GM21381 (cell line): ENCODE results near the gene PCCA.
"Not testable (repeated sequence)": the region's sequence is repeated elsewhere in the genome, so short reads cannot be mapped to it uniquely, and the experiment has no call there.

Experiments
- ATAC-seq: cut with Tn5 transposase; IDR thresholded peaks from one replicate; pipeline ENCODE4 v1.9.1; 2021; ENCODE audit warnings: mild to moderate bottlenecking, moderate library complexity; ENCODE audit not compliant: unreplicated experiment

The PCCA gene

DNA sequence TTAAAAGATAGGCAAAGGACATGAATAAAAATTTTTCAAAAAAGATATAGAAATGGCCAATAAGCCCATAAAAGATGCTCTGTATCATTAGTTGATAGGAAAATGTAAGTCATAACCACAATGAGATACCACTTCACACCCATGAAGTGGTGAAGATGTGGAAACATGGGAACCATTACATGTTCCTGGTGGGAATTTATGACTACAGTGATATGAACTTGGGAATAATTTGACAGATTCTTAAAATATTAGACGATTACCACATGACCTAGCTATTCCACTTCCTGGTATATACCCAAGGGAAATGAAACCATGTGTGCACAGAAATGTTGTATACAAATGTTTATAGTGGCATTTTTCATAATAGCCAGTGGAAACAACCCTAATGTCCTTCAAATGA lies 267.5 kb downstream of the PCCA start:
- ATAC-seq, result no peak

DNA sequence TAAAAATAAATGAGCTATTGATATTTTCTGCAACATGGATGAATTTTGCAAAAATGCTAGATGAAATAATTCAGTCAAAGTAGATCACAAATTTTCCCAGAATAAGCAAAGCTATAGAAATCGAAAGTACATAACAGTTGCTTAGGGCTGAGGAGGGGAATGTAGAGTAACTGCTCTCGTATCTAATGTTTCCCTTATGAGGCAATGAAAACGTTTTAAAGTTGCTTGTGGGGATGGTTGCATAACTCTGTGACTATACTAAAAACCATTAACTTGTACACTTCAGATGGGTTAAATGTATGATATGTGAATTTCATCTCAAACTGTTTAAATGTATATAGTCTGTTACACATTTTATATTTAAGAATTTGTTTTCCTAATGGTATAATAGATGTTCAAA lies 268.0 kb downstream of the PCCA start:
- ATAC-seq, result no peak

DNA sequence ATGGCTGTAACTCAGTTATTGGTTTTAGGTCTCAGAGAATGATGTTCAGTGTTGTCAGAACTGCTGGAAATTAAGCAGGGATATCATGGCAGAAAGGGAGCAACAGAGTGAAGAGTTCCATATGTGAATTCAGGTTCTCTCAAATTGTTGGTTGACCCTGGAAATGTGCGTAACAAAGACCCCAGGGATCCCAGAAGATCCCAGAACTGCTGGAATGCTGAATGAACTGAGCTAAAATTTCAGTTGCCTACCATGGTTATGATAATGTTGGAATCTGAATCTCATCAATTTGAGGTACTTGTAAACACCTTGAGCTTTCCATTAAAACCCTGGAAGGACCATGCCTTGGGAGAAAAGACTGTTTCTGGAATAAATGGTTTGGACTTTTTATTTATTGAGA lies 268.9 kb downstream of the PCCA start:
- no peak for ATAC-seq

DNA sequence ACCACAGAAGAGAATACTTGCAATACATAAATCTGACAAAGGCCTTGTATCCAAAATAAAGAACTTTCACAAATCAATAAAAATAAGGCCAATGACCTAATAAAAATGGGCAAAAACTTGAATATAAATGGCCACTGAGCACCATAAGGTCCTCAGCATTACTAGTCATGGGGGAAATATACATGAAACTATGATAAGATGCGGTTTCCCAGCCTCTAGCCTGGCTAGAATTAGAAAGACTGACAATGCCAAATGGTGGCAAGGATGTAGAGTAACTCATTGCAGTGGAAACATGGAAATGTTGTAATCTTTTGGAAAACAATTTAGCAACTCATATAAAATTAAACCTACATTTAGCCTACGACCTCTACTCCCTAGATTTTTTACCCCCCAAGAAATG lies 272.6 kb downstream of the PCCA start:
- no peak for ATAC-seq

DNA sequence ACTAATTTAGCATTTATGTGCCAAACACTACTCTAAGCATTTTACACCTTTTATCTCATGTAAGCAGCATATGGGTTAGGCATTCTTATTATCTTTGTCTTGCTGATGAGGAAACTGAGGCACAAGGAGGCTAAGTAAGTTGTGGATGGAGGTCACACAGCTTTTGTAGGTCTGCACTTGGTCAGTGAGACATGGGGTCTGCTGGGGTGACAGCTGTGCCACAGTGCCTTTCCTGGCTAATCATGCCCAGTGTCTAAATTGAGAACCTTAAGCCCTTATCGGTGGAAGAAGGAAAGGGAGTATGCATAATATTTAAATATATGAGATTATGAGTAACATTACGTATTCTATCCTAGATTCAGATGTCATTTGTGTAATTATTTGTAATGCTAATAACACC lies 273.5 kb downstream of the PCCA start:
- no peak for ATAC-seq

DNA sequence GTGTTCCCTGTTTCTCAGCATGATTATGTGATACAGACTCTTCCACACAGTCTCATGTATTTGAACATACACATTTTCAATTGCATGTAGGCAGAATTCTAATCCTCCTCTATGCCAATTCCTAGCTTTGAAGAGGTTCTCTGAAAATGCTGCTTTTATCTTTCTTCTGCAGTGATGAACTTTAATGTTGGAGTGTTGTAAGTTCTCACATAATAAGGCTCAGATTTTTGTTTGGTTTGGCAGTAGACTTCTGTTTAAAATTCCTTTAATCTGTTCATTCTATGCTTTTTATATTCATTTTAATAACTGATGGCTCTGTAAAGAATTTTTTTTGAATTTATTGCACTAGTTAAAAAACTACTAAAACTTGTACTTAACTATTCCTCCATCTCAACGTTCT lies 273.9 kb downstream of the PCCA start:
- ATAC-seq, result no peak

DNA sequence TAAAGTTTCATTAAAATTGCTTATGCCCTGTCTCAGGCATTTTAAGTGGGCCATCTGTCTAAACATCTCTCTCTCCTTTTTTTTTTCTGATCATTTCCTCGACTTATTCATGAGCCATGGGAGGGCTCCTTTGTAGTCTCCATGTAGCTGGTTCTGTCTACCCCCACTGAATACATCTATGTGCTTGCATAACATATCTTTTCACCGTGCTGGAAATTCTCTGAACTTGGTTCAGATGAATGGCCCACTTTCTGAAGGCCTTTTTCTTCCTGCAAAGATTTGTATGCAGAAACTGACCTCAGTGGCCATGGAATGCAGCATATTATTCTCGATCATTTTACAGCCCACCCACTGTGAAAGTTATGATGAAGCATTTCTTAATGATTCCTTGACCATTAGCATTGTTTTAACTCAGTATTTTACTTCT lies 274.4 kb downstream of the PCCA start:
- ATAC-seq, result no peak

DNA sequence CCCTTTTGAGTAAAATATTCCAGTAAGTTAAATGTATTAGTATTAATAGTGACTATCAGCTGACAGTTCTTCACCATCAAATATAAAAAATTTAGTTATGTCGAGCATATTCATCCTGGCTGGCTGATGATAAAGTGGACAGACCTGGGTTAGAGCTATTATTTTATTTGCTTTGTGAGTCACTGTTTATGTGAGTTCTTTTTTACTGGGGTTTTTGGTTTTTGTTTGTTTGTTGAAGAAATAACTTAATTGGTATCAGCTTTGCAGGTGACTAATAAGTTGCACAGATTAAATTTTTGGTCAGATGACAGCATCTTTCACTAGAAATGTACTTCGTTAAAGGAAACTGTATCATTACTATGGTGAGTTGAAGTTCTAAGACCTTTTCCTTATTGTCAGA lies 275.0 kb downstream of the PCCA start:
- no peak for ATAC-seq

DNA sequence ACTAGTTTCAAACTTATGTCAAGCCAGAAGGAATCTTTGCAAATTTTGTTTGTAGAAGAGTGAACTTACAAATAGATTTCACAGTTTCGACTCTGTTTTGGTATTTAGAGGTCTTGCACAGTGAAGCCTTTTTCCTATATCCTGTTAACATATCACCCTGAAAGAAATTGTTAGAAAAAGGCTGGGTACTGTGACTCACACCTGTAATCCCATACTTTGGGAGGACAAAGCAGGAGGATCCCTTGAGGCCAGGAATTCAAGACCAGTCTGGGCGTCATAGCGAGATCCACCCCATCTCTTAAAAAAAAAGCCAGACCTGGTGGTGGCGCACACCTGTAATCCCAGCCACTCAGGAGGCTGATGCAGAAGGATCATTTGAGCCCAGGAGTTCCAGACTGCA lies 275.7 kb downstream of the PCCA start:
- no peak for ATAC-seq

DNA sequence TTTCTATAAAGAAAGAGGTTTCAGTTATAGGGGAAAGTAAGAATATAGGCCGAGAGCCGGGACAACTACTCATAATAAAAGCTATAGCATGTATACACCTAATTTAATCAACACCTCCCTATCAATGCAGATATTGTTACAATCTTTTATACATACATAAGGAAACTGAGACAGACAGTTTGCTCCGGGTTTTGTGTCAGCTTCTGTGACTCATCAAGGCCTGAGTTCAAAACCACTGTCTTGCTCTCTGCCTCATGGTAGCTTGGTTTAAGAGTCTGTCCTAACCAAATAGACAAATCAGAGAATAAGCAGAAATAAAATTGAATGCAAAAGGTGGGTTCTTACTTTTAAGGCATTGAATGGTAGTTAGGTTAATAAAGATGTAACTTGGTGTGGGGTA lies 276.8 kb downstream of the PCCA start:
- ATAC-seq, result no peak

DNA sequence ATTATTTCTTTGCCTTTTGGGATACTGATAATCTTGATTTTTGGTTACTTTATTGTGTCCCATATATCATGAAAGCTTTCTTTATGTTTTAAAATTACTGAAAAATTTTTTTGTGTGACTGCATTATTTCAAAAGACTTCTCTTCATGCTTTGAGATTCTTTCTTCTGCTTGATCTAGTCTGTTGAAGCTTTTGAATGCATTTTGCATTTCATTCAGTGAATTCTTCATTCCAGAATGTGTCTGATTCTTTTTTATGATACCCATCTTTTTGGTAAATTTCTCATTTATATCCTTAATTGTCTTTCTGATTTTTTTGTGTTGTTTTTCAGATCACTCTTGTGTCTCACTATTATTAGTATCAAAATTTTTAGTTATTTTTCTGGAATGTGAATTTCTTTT lies 289.6 kb downstream of the PCCA start:
- ATAC-seq, result no peak

DNA sequence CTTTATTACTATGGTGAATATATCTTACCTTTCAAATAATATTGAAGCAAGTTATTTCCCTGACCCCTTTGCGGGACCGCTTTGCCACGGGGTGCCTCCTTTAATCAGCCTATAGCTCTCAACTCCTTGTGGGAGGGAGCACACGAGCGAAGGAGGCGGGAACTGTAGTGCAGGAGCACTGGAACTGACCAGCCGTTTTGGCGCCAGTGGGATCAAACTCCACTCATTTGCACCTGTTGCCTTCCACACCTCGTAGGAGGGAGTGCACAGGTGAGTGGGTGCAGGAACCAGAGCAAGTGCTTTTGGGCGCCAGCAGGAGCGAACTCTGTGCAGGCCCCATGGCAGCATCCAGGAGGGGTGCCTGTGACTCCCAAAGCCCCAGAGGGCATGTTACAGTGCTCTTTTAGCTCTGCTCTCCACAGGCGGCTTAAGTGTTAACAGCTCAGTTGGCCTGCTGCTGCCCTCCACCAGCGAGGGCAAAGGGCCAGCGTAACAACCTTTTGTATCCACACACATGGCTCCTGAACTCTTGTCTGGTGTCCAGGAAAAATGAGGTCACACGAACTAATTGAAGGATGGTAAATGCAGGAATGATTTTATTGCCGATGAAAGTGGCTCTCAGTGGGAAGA lies 292.8 kb downstream of the PCCA start:
- no peak for ATAC-seq

DNA sequence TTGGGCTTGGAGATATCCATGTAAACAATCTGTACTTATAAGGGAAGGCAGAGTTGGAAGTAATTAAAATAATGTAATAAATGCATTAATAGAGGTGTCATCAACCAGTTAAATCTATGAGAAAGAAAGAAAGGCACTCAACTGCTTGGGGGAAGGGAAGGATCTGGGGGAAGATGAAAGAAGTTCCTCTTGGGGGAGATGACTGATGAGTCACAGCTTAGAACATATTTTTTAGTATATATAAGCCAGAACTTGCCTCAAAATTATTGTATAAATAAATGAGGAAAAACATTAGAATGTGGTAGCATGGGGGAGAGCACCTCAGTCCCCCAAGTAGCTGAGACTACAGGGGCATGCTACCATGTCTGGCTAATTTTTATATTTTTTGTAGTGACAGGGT lies 293.9 kb downstream of the PCCA start:
- ATAC-seq, result no peak

DNA sequence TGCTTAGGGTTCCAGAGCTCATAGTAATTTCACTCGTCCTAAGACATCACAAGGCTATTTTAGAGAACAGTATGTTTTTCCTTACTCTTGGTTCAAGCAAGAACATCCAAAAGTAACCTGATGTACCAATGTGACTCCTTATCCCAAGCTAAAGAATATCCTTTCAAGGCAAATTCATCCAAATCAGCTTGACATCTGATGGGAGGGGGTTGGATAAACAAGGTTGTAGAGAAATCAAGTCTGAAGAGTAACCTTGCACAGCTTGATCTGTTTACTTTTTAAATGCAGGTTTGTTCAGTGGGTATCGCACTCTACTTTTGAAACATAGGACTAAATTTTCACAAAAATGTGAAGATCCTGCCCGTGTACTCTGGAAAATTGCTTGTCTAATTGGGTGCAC lies 298.5 kb downstream of the PCCA start:
- no peak for ATAC-seq

DNA sequence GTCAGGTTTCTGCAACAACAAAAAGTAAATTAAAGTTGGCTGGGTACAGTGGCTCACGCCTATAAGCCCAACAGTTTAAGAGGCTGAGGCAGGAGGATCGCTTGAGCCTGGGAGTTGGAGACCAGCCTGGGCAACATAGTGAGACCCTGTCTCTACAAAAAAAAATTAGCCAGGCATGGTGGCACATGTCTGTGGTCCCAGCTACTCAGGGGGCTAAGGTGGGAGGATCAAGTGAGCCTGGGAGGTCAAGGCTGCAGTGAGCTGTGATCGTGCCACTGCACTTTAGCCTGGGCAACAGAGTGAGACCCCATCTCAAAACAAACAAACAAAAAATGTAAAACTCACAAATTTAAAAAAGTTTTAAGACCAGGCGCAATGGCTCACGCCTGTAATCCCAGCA lies 299.3 kb downstream of the PCCA start:
- ATAC-seq, result not testable (repeated sequence)

DNA sequence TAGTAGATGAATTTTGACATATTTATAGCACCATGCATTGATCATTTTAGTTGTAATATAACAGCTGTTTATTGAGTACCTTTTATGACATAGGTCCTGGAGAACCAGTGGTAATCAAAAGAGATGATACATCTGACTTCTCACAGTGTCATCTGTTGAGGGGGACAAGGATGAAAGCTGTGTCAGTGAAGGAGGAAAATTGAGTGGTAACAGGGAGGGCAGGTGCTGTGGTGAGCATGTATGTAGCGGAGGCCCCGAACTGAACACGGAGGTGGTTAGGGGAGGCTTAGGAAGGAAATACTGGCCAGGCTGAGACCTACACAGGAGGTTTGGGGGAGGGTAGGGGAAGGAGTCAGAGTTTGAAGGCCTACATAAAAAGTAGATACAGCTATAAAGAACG lies 300.0 kb downstream of the PCCA start:
- no peak for ATAC-seq

DNA sequence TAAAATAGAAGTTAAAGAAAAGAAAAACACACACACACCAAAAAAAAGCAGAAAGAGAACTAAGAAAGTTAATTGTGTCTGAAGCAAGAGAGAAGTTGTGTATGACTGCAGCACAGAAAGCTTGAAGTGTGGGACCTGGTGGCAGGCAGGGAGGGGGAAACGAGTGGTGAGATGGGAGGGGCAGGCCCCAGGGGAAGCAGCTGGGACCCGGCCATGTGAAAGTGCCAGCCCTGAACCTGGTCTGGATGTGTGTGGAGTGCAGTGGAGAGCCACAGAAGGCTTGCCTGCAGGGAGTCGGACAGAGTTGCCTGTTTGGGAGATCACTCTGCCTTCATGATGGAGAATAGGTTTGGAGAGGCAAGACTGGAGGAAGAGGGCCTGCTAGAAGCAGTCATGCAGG lies 300.7 kb downstream of the PCCA start:
- no peak for ATAC-seq

DNA sequence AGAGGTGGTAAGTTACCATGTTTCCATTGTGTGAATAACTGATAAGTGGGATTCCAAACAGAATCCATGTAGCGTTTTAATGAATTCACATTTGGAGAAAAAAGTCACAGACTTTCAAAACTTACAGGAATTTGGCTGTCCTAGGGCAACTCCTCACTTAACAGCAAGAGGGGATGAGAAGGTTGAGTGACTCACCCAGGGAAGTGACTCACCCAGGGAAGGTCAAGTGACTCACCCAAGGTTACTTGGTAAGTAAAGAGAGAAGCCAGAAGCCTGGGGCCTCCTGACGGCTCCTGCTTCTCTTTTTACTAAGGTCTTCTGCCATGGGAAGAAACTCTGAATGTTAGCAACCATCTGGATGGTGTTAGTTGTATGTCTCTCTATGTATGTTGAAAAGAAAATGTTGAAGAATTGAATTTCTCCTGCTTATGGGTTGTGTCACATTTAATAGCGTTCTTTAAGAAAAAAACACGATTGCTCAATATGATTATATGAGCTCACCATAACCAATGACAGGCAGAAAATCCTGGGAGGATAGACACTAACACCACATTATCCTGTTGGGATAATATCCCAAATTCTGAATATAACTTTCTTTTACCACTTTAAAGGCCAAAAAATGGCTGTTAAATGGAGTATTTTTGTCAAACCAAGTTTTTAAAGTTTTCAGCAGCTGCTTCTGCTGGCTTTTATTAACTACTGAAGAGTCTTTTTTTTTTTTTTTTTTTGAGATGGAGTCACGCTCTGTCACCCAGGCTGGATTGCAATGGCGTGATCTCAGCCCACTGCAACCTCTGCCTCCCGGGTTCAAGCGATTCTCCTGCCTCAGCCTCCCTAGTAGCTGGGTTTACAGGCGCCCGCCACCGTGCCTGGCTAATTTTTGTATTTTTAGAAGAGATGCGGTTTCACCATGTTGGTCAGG lies 304.1 kb downstream of the PCCA start:
- ATAC-seq, result peak; percentile 51

DNA sequence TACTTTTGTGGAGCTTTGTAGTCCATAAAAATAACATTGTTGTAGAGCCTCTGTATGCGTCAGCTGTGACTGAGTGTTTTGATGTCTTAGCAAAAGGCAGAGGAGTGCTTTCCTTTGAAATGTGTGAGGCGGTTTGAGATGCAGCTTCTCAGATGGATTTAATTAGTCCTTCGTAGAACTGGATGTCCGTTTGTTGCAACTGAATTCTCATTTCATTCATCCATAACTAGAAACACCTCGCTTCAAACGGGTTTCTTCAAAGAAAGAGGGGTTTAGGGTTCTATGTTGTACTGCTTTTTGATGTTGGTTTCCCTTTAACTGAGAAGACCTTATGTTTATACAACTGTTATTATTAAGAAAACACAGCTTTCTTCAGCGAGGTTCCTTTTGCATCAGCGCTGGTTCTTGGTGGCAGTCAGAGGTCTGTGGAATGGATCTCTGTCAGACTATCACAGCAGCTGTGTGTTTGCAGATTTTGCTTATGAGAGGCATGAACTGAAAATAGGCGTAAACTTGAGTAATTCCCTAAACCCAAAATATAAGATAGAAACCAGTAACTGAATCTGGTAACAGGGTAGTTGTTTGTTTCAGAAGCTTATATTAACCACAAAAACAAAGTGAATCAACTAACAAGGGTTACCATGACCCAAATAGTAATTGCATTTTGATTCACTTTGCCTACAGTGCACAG lies 305.3 kb downstream of the PCCA start:
- peak; percentile 88 for ATAC-seq

DNA sequence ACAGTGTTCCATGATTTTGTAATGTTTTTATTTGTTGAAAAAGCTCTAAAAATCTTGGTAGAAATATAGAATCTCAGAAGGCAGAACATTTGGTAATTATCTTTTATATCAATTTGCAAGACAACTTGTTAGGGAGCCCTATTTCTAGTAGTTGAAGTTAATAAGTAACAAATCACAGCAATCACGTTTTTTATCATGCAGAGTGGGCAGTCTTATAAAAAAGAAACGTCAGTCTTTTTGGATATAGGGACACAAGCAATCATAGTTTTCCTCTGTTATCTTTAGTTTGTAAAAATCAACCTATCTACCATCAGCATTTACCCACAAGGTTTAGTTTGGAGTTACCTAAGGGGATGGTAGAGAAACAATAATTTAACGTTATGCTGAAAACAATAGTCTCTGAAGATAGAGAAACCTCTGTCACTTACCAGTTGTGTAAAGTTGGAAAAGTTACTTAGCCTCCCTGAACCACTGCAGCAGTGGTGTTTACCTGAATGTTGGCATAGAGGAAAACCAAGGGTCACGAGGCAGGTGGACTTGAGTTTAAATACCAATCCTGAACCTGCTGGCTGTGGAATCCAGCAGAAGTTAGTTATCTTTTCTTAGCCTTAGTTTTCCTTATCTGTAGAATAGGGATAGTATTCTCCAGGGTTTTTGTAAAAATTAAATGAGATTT lies 306.9 kb downstream of the PCCA start:
- no peak for ATAC-seq

DNA sequence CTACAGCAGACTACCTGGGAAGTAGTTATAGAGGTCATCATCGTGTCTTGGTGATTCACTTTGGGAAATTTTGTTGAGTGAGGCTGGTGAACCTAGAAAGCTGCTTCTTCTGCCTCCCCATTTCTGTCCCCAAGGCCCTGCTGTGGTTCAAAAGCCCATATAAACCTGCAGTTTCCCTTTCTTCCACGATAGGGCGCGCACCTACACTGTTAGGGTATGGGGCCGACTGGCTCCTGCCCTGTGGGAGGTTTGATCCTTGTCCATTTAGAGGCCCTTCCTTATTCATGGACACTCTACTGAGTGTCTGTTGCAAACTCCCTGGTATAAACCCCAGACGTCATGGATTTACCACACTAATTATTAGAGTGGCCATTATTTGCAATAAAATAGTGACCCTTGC lies 307.9 kb downstream of the PCCA start:
- ATAC-seq, result no peak
